ENCODE measurements around the gene PEX12.
"Not testable (repeated sequence)": the region's sequence is repeated elsewhere in the genome, so short reads cannot be mapped to it uniquely, and the experiment has no call there.

PEX12 gene

GRCh38 chr17:35534576-35535093 lies 43.7 kb downstream of the PEX12 start:
- no peak for DNase-seq

GRCh38 chr17:35531160-35531559 lies 47.2 kb downstream of the PEX12 start:
- no peak for DNase-seq

GRCh38 chr17:35529866-35530265 lies 48.5 kb downstream of the PEX12 start:
- DNase-seq, result no peak

- not testable (repeated sequence) for DNase-seq
Observed at GRCh38 chr17:35529326-35529725, 49.0 kb downstream of the PEX12 start.

All from NCI-H2029 treated with DMSO at 0.1 percent for 48 hours (cell line).